ENCODE results near the gene HDAC9.

The HDAC9 gene

GRCh38 chr7:18474944-18475343 is 20.6 kb upstream of the HDAC9 start:
- H3K27ac ChIP-seq (ENCODE audit: low read depth, low read length) = no peak overlapping the region
- no peak overlapping the region for H3K9ac ChIP-seq (ENCODE audit: low read length)
- no peaks in the 10 kb centered on the region for H3F3A ChIP-seq (ENCODE audit: insufficient read depth)
- no peaks in the 10 kb centered on the region for H3K9me2 ChIP-seq (replicated peaks; ENCODE audit: insufficient read depth, low read length)
- TF ChIP-seq EZH2phosphoT487 (conservative IDR thresholded peaks at IDR 0.05; ENCODE audit: low read length) = no peak
- TF ChIP-seq, protein P1, sequence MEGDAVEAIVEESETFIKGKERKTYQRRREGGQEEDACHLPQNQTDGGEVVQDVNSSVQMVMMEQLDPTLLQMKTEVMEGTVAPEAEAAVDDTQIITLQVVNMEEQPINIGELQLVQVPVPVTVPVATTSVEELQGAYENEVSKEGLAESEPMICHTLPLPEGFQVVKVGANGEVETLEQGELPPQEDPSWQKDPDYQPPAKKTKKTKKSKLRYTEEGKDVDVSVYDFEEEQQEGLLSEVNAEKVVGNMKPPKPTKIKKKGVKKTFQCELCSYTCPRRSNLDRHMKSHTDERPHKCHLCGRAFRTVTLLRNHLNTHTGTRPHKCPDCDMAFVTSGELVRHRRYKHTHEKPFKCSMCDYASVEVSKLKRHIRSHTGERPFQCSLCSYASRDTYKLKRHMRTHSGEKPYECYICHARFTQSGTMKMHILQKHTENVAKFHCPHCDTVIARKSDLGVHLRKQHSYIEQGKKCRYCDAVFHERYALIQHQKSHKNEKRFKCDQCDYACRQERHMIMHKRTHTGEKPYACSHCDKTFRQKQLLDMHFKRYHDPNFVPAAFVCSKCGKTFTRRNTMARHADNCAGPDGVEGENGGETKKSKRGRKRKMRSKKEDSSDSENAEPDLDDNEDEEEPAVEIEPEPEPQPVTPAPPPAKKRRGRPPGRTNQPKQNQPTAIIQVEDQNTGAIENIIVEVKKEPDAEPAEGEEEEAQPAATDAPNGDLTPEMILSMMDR (IDR thresholded peaks at IDR 0.05; ENCODE audit: insufficient read depth, low read length, poor library complexity, severe bottlenecking) = no peak
- H4K20me1 ChIP-seq (ENCODE audit: low read depth, low read length) = no peaks in the 10 kb centered on the region
- H3K36me3 ChIP-seq (ENCODE audit: low read length) = no peaks in the 10 kb centered on the region
- H3K4me2 ChIP-seq (ENCODE audit: low read depth, low read length, poor library complexity, severe bottlenecking) = no peak overlapping the region
- H3K9me3 ChIP-seq (ENCODE audit: insufficient read depth, low read length) = no peaks in the 10 kb centered on the region
- H3K4me3 ChIP-seq (ENCODE audit: insufficient read depth, low read length, poor library complexity, severe bottlenecking) = no peak overlapping the region
- no peaks in the 10 kb centered on the region for H3K27me3 ChIP-seq (ENCODE audit: low read length)
- no peak overlapping the region for H2AFZ ChIP-seq (ENCODE audit: low read depth, low read length, severe bottlenecking)
- H3K79me2 ChIP-seq (ENCODE audit: insufficient read depth, low read length) = no peaks in the 10 kb centered on the region

DNA sequence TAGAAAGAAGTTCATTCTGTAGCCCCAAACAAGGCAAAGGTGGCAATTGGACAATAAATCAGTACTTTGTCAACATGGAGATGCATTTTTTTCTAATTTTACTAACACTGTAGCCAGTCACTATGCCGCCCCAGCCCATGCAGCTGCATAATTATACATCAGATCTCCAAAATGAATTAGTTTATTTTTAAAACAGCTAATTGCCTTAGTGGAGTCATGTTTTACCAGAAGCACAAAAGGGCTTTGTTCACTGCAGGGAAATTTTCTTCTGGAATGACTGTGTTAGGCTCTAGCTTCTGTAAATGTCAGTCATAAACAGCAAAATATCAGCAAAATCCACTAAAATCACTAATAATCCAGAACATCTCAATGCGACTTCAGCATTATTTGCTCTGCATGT is 20.1 kb upstream of the HDAC9 start:
- TF ChIP-seq, protein P1 (IDR thresholded peaks at IDR 0.05; ENCODE audit: insufficient read depth, low read length, poor library complexity, severe bottlenecking) = no peak
- TF ChIP-seq EZH2phosphoT487 (conservative IDR thresholded peaks at IDR 0.05; ENCODE audit: low read length) = no peak
- H3K4me3 ChIP-seq (ENCODE audit: insufficient read depth, low read length, poor library complexity, severe bottlenecking) = no peak overlapping the region
- H3F3A ChIP-seq (ENCODE audit: insufficient read depth) = no peaks in the 10 kb centered on the region
- H3K79me2 ChIP-seq (ENCODE audit: insufficient read depth, low read length) = no peaks in the 10 kb centered on the region
- H4K20me1 ChIP-seq (ENCODE audit: low read depth, low read length) = no peaks in the 10 kb centered on the region
- H2AFZ ChIP-seq (ENCODE audit: low read depth, low read length, severe bottlenecking) = no peak overlapping the region
- H3K9me3 ChIP-seq (ENCODE audit: insufficient read depth, low read length) = no peaks in the 10 kb centered on the region
- H3K9me2 ChIP-seq (replicated peaks; ENCODE audit: insufficient read depth, low read length) = no peaks in the 10 kb centered on the region
- no peaks in the 10 kb centered on the region for H3K36me3 ChIP-seq (ENCODE audit: low read length)
- no peak overlapping the region for H3K9ac ChIP-seq (ENCODE audit: low read length)
- no peaks in the 10 kb centered on the region for H3K27me3 ChIP-seq (ENCODE audit: low read length)
- H3K27ac ChIP-seq (ENCODE audit: low read depth, low read length) = no peak overlapping the region
- no peak overlapping the region for H3K4me2 ChIP-seq (ENCODE audit: low read depth, low read length, poor library complexity, severe bottlenecking)

GRCh38 chr7:18481776-18482175 is 13.8 kb upstream of the HDAC9 start:
- no peak overlapping the region for H3K4me3 ChIP-seq (ENCODE audit: insufficient read depth, low read length, poor library complexity, severe bottlenecking)
- no peaks in the 10 kb centered on the region for H3K36me3 ChIP-seq (ENCODE audit: low read length)
- H3K4me2 ChIP-seq (ENCODE audit: low read depth, low read length, poor library complexity, severe bottlenecking) = no peak overlapping the region
- TF ChIP-seq, protein P1 (IDR thresholded peaks at IDR 0.05; ENCODE audit: insufficient read depth, low read length, poor library complexity, severe bottlenecking) = no peak
- TF ChIP-seq EZH2phosphoT487 (conservative IDR thresholded peaks at IDR 0.05; ENCODE audit: low read length) = no peak
- no peaks in the 10 kb centered on the region for H4K20me1 ChIP-seq (ENCODE audit: low read depth, low read length)
- no peaks in the 10 kb centered on the region for H3K9me3 ChIP-seq (ENCODE audit: insufficient read depth, low read length)
- no peaks in the 10 kb centered on the region for H3K27me3 ChIP-seq (ENCODE audit: low read length)
- no peaks in the 10 kb centered on the region for H3K79me2 ChIP-seq (ENCODE audit: insufficient read depth, low read length)
- H3K9me2 ChIP-seq (replicated peaks; ENCODE audit: insufficient read depth, low read length) = no peaks in the 10 kb centered on the region
- H3F3A ChIP-seq (ENCODE audit: insufficient read depth) = no peaks in the 10 kb centered on the region
- H3K9ac ChIP-seq (ENCODE audit: low read length) = no peak overlapping the region
- H3K27ac ChIP-seq (ENCODE audit: low read depth, low read length) = no peak overlapping the region
- H2AFZ ChIP-seq (ENCODE audit: low read depth, low read length, severe bottlenecking) = no peak overlapping the region
